Adrenal gland (tissue), 5 donors: ENCODE data around the gene ZDHHC14.
"Not testable (repeated sequence)": the region's sequence is repeated elsewhere in the genome, so short reads cannot be mapped to it uniquely, and the experiment has no call there.

Experiments used
- CTCF ChIP-seq, 6 experiments: fragments of 450-650 bp in 4 of 6; fragments of 200-600 bp in 2 of 6; sonication (generic) in 1 of 6; IDR thresholded peaks; 1 replicate in 5 of 6; 2 replicates in 1 of 6; pipeline versions ENCODE4 v1.5.1 to v1.8.0; 2016 to 2021; ENCODE audit warnings: antibody characterized with exemption in 6 of 6, mild to moderate bottlenecking in 2 of 6, moderate library complexity in 1 of 6
- POLR2A ChIP-seq, 2 donors: fragments of 450-650 bp; IDR thresholded peaks; one replicate each; pipeline ENCODE4 v1.6.1; 2017; ENCODE audit warnings: antibody characterized with exemption in 2 of 2, mild to moderate bottlenecking in 2 of 2, moderate library complexity in 1 of 2
- donor health status: DM: no; HTN: no; CAD: no.

- not testable (repeated sequence) for TF ChIP-seq CTCF, POLR2A (IDR thresholded peaks at IDR 0.05)
These were observed 209.7 kb downstream of the ZDHHC14 start for GRCh38 chr6:157590654-157591053.
